Gastrocnemius medialis (tissue), 4 donors: ENCODE results near the gene CCNB2.

Source experiments
- POLR2A ChIP-seq, 2 donors: fragments of 450-650 bp; IDR thresholded peaks; one replicate each; pipeline ENCODE4 v1.6.1; 2017; ENCODE audit warnings: antibody characterized with exemption in 2 of 2, mild to moderate bottlenecking in 2 of 2, moderate library complexity in 2 of 2
- TF ChIP-seq, protein P1 (sequence below), 5 experiments: fragments of 450-650 bp in 3 of 5; fragments of 200-600 bp in 2 of 5; sonication (generic) in 2 of 5; IDR thresholded peaks in 4 of 5; conservative IDR thresholded peaks in 1 of 5; 1 replicate in 4 of 5; 2 replicates in 1 of 5; pipeline ENCODE4 v1.5.1; 2016 to 2019; ENCODE audit warnings: antibody characterized with exemption in 5 of 5, mild to moderate bottlenecking in 3 of 5, moderate library complexity in 3 of 5

DNA sequence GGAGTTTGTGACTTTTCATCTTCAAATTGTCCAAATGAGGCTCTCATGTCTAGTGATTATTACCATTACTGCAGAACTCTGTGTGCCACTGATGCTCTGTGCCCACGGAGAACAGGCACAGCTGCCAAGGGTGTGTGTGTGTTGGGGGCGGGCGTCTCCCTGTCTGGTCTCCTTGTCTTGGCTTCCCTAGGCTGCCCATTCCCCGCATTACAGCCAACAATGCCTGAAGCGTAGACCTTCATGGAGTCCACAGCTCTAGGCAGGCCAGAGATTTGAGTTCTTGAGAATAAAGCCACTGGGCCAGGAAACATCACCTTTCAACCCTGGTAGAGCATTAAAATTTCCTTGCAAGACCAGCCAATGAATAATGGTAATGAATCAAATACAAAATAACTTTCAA is 42.7 kb downstream of the CCNB2 start:
- TF ChIP-seq, protein P1, sequence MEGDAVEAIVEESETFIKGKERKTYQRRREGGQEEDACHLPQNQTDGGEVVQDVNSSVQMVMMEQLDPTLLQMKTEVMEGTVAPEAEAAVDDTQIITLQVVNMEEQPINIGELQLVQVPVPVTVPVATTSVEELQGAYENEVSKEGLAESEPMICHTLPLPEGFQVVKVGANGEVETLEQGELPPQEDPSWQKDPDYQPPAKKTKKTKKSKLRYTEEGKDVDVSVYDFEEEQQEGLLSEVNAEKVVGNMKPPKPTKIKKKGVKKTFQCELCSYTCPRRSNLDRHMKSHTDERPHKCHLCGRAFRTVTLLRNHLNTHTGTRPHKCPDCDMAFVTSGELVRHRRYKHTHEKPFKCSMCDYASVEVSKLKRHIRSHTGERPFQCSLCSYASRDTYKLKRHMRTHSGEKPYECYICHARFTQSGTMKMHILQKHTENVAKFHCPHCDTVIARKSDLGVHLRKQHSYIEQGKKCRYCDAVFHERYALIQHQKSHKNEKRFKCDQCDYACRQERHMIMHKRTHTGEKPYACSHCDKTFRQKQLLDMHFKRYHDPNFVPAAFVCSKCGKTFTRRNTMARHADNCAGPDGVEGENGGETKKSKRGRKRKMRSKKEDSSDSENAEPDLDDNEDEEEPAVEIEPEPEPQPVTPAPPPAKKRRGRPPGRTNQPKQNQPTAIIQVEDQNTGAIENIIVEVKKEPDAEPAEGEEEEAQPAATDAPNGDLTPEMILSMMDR (IDR thresholded peaks at IDR 0.05 in 4 of 5, conservative IDR thresholded peaks at IDR 0.05 in 1 of 5), result no peak
- no peak for TF ChIP-seq POLR2A (IDR thresholded peaks at IDR 0.05)
